AG04449 (cell line): ENCODE results near the gene RPL22.

Experiments used
- CTCF ChIA-PET: fragments of 350-600 bp; formaldehyde crosslinking; extraction: SDS; loops from one replicate; lab custom pipeline; 2021; ENCODE audit warnings: antibody characterized with exemption; lab: Yijun Ruan, JAX
- POLR2A ChIA-PET: fragments of 400-600, 350-600 bp; formaldehyde crosslinking; extraction: SDS; loops from one replicate; lab custom pipeline; 2020; ENCODE audit warnings: antibody characterized with exemption, inconsistent platforms; lab: Yijun Ruan, JAX
- DNase-seq: peaks from one replicate; pipeline ENCODE4 v3.0.0-alpha.2; 2010; ENCODE audit warnings: low read depth, low spot score
- H3K4me3 ChIP-seq: 2 replicates; pipeline ENCODE4 v1.5.1; 2011; ENCODE audit warnings: low read depth, mild to moderate bottlenecking, control low read depth, low read length
- TF ChIP-seq, protein P1 (sequence below): IDR thresholded peaks from one replicate; pipeline ENCODE4 v1.5.1; 2011; ENCODE audit warnings: mild to moderate bottlenecking, moderate library complexity, low read length, control low read depth, inconsistent platforms; ENCODE audit not compliant: insufficient read depth; ENCODE audit errors: missing control alignments

RPL22 gene

DNA sequence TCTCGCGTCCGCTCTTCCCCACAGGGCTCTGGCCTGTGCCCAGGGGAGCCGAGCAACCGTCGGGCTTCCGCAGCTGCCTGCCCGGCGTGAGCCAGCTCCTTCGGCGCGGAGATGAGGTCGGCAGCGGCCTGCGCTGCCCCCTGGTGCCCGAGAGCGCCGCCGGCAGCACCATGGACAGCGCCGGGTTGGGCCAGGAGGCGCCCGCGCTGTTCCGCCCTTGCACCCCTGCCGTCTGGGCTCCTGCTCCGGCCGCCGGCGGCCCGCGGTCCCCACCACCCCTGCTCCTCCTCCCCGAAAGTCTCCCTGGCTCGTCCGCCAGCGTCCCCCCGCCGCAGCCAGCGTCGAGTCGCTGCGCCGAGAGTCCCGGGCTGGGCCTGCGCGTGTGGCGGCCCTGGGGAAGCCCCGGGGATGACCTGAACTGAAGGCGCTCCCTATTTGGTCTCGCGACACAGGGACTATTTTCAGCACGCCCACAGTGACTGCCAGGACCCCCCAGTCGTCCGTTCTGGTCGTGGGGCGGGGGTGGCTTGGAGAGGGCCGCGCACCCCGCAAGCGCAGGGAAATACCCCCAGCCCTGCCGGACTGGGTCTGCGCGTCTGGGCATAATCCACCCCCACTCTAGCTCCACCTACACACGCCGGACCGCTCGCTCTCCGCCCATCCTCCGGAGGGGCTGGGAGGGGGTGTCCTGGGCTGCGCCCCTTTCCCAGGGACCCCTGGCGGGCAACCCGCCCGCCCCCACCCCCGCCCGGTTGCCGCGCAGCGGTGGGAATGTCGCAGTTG lies 45.9 kb upstream of the RPL22 start:
- DNase-seq: no peak
- TF ChIP-seq, protein P1, sequence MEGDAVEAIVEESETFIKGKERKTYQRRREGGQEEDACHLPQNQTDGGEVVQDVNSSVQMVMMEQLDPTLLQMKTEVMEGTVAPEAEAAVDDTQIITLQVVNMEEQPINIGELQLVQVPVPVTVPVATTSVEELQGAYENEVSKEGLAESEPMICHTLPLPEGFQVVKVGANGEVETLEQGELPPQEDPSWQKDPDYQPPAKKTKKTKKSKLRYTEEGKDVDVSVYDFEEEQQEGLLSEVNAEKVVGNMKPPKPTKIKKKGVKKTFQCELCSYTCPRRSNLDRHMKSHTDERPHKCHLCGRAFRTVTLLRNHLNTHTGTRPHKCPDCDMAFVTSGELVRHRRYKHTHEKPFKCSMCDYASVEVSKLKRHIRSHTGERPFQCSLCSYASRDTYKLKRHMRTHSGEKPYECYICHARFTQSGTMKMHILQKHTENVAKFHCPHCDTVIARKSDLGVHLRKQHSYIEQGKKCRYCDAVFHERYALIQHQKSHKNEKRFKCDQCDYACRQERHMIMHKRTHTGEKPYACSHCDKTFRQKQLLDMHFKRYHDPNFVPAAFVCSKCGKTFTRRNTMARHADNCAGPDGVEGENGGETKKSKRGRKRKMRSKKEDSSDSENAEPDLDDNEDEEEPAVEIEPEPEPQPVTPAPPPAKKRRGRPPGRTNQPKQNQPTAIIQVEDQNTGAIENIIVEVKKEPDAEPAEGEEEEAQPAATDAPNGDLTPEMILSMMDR: peak; percentile 99
- CTCF ChIA-PET: interaction anchor here (0.6 to 12.0 kb wide), 36 partner anchors 9 to 223 kb away, joined by 3 to 537 read pairs (median 8); partner anchors contain the start of genes GPR153, ICMT and RNF207
- H3K4me3 ChIP-seq: peak overlapping the region; percentile 27
- POLR2A ChIA-PET: interaction anchor here (0.6 kb wide), 1 partner anchor 31 kb away, joined by 3 read pairs; no protein-coding TSS in a partner anchor

DNA sequence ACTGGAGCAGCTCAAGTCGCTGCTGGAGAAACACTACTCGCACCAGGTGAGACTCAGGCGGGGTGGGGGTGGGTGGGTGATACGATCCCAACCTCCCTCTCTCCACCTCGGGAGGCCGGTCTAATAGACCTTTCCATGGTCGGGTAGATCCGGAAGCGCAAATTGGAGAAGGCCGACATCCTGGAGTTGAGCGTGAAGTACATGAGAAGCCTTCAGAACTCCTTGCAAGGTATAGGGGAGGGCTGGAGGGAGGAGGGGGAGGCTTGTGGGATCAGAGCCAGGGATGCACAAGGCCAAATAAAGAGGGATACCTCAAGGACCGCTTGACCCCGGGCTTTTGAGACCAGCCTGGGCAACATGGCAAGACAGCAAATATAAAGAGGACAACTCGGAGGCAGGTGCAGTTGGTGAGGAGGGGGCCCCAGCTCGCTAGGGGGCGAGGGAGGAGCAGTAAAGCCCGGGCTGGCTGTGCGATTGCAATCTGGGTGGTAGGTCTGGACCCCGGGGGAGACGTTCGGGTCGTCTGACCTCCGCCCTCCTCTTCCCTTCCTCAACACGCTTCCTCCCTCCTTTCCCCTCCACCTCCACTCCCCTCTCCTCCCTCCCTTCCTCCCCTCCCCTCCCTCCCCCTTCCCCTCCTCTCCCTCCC lies 45.1 kb upstream of the RPL22 start:
- H3K4me3 ChIP-seq: no peak overlapping the region
- DNase-seq: no peak
- CTCF ChIA-PET: interaction anchor here (0.6 to 12.0 kb wide), 22 partner anchors 8 to 211 kb away, joined by 3 to 537 read pairs (median 6); partner anchors contain the start of genes ICMT and RNF207
- POLR2A ChIA-PET: interaction anchor here (0.6 kb wide), 1 partner anchor 32 kb away, joined by 3 read pairs; no protein-coding TSS in a partner anchor
- TF ChIP-seq, protein P1: no peak

DNA sequence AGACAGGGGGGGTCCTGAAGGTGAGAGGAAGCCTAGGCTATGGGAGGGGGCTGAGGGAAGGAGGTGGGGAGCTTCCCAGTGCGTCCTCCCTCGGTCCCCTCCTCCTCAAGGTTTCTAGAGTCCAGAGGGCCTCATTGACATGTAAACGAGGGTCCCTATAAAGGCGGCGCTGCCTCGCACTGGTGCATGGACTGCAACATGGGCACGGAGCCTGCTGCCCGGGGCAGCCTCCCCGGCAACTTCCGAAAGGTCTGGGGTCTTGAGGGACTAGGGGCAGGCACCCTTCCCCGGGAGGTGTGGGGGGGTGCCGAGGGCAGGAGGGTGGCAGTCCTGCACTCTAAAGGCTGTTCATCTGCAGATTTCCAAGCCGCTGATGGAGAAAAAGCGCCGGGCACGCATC lies 44.6 kb upstream of the RPL22 start, which contains the start of gene HES3:
TSS of gene HES3 (plus strand) at position 187 of the 400 bp plus-strand sequence. CDS start at position 374, 187 bp downstream.
- DNase-seq: no peak
- no peak within 1 kb of the TSS for H3K4me3 ChIP-seq
- TF ChIP-seq, protein P1: no peak
- ChIA-PET POLR2A (no interaction called here), CTCF (interaction anchor here (1.0 to 12.0 kb wide), 10 partner anchors 7 to 201 kb away, joined by 4 to 537 read pairs (median 61); partner anchors contain the start of genes ICMT and RNF207)

DNA sequence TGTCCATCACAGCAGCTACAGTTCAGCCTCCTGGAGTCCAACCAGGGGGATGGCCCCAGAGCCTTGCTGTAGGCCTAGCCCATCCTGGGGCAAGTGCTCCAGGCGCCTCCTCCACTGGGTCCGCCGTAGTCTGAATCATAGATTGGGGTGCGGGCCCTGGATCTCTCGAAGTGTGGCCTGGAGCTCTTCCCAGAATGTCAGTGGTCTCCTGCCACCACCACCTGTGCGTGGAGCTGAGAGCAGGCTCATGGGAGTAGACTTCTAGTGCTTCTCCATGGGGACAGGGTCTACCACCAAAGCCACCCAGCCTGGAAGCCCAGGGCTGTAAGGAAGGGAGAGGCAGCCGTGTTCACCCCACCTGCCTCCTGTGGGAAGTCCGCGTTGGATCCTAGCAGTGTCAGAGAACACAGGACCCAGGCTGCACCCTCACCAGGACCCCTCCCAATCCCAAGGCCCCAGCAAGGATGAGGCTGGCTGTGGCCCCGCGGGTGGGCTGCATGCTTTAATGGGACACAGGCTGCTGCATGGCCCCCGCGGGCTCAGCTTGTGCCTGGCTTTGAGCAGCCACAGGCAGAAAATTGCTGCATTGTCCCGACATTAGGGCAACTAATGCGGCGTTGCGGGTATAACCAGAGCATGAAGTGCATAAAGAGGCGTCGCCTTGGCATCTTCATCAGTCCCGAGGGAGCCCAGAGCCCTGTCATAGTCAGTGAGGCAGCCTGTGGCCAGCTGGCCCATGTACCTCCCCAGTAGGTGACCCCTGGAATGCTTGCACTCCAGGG lies 43.8 kb upstream of the RPL22 start:
- TF ChIP-seq, protein P1: no peak
- no peak overlapping the region for H3K4me3 ChIP-seq
- DNase-seq: no peak
- ChIA-PET POLR2A (no interaction called here), CTCF (interaction anchor here (0.7 to 12.0 kb wide), 9 partner anchors 7 to 192 kb away, joined by 3 to 537 read pairs (median 5); partner anchors contain the start of gene ICMT)

DNA sequence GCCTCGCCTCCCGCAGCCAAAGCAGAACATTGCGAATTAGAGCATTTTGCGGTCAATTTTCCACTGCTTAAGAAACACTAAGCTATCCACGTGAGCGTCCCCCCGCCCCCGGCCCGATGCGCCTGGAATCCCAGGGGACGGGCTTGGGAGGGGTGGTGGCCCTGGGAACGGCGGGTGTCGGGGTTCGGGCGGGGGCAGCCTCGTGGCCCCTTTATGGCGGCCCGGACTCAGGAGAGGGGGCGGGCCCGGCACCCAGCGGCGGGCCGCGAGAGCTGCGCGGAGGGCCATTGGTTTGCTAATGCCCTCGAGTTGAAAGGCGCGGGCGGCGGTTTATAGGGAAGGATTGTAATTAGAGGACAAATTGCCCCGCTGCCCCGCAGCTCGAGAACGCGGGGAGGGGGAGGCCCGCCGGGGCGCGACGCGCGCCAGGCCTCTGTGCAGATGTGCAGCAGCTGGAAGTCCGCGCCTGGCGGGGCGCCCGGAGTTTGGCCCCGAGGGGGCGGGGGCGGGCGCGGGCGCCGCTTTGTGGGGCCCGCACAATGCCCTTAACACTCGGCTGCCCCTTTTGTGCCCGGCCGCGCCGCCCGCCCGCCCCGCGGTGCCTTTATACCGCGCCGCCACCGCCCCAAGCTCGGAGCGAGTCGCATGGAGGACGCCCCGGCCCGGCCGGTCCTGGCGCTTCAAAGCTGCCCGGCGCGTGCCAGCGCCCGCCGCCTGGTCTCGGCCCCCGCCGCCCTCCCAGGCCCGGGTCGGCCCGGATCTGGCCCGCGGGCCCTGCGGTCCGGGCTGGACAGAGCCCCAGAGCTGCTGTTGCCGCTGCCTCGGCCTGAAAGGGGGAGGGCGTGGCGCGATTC lies 42.7 kb upstream of the RPL22 start:
- no peak overlapping the region for H3K4me3 ChIP-seq
- TF ChIP-seq, protein P1: no peak
- no peak for DNase-seq
- CTCF ChIA-PET: interaction anchor here (0.6 to 12.0 kb wide), 11 partner anchors 10 to 191 kb away, joined by 3 to 537 read pairs (median 3); partner anchors contain the start of gene ACOT7
- POLR2A ChIA-PET: interaction anchor here (0.7 kb wide), 1 partner anchor 141 kb away, joined by 3 read pairs; no protein-coding TSS in a partner anchor
